Measurements from ENCODE around the gene SNX25. TPM values are rescaled to one million over a fixed set of nuclear protein-coding genes. Genes with fewer than 3 reads are reported as not detected.

SNX25 gene
- total RNA-seq, 1 experiment from 2014 or later, result 3.5 TPM

DNA sequence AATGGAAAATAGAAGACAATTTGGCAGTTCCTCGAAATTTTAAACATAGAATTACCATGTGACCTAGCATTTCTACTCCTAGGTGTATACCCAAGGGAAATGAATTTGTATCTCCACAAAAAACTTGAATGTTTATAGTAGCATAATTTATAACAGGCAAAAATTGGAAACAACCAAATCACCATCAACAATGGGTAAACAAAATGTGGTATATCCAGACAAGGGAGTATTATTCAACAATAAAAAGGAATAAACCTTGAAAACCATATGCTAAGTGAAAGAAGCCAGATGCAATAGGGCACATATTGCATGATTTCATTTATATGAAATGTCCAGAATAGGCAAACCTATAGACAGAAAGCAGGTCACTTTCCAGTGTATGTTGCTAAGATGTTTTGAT is 83.8 kb downstream of the SNX25 start:
- ChIA-PET POLR2A (ENCODE audit: low non-redundant PET) (no interaction called here), CTCF (no interaction called here)
- no peak overlapping the region for H3K27ac ChIP-seq (ENCODE audit: low read depth, low read length, poor library complexity, severe bottlenecking)
- BruUV-seq (replicated peaks), result no TSS peak
- H3K27me3 ChIP-seq (replicated peaks; ENCODE audit: insufficient read depth, low read depth, low read length, poor library complexity), result no peaks in the 10 kb centered on the region
- TF ChIP-seq EZH2 (IDR thresholded peaks at IDR 0.05; ENCODE audit: borderline replicate concordance, low read depth, low read length, poor library complexity, severe bottlenecking), result no peak
- TF ChIP-seq CTCF (conservative IDR thresholded peaks at IDR 0.05; ENCODE audit: low read depth, low read length), result no peak
- H3K4me1 ChIP-seq (ENCODE audit: insufficient read depth, low read length, poor library complexity, severe bottlenecking), result no peaks in the 10 kb centered on the region
- no peak for DNase-seq (ENCODE audit: low spot score)
- intact Hi-C loops (cut with micrococcal nuclease; ENCODE audit: unreplicated experiment), result no loop called here
- H3K4me3 ChIP-seq (ENCODE audit: low read depth, low read length, poor library complexity, severe bottlenecking), result no peak overlapping the region
- no peaks in the 10 kb centered on the region for H3K9me3 ChIP-seq (ENCODE audit: low read depth, low read length, poor library complexity, severe bottlenecking)
- H3K36me3 ChIP-seq (ENCODE audit: insufficient read depth, low read length, poor library complexity, severe bottlenecking), result no peaks in the 10 kb centered on the region

DNA sequence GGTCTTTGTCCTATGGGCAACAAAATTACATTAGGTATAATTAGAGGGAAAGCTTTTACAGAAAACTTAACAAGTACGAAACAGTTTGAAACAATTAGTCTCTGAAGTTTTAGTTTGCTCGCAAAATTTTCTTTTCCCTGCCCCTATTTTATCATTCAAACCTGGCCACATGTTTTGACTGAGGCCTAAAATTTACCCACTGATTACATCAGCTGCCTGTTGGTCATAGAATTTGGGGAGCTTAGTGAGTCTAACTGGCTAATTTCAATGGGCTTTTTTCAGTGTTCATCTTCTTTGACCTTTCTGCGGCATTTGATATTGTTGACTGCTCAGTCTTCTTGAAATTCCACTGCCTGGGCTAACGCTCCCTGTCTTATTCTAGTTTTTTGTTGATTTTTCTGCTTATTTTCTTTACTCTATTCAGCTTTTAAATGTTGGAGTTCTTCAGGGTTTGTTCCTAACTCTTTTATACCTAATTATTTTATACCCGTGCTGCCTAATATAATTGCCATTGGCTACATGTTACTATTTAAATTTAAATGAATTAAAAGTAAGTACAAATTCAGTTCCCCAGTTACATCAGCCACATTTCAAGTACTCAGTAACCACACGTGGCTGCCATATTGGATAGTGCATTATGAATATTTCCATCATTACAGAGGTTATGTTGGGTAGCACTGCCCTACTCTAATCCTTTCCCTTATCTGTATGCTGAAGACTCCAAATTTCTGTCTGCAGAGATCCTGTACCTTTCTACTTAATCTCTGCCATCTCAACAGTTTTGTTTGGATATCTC is 87.5 kb downstream of the SNX25 start:
- TF ChIP-seq EZH2 (IDR thresholded peaks at IDR 0.05; ENCODE audit: borderline replicate concordance, low read depth, low read length, poor library complexity, severe bottlenecking) (no peak), CTCF (conservative IDR thresholded peaks at IDR 0.05; ENCODE audit: low read depth, low read length) (no peak)
- ChIA-PET CTCF (no interaction called here), POLR2A (ENCODE audit: low non-redundant PET) (no interaction called here)
- H3K9me3 ChIP-seq (ENCODE audit: low read depth, low read length, poor library complexity, severe bottlenecking), result no peaks in the 10 kb centered on the region
- H3K27ac ChIP-seq (ENCODE audit: low read depth, low read length, poor library complexity, severe bottlenecking), result no peak overlapping the region
- DNase-seq (ENCODE audit: low spot score), result no peak
- no peaks in the 10 kb centered on the region for H3K4me1 ChIP-seq (ENCODE audit: insufficient read depth, low read length, poor library complexity, severe bottlenecking)
- H3K4me3 ChIP-seq (ENCODE audit: low read depth, low read length, poor library complexity, severe bottlenecking), result no peak overlapping the region
- H3K36me3 ChIP-seq (ENCODE audit: insufficient read depth, low read length, poor library complexity, severe bottlenecking), result no peaks in the 10 kb centered on the region
- BruUV-seq (replicated peaks), result no TSS peak
- intact Hi-C loops (cut with micrococcal nuclease; ENCODE audit: unreplicated experiment), result no loop called here
- H3K27me3 ChIP-seq (replicated peaks; ENCODE audit: insufficient read depth, low read depth, low read length, poor library complexity), result no peaks in the 10 kb centered on the region

- H3K36me3 ChIP-seq (ENCODE audit: insufficient read depth, low read length, poor library complexity, severe bottlenecking), result no peaks in the 10 kb centered on the region
- BruUV-seq (replicated peaks), result no TSS peak
- DNase-seq (ENCODE audit: low spot score), result no peak
- no peaks in the 10 kb centered on the region for H3K4me1 ChIP-seq (ENCODE audit: insufficient read depth, low read length, poor library complexity, severe bottlenecking)
- H3K4me3 ChIP-seq (ENCODE audit: low read depth, low read length, poor library complexity, severe bottlenecking), result no peak overlapping the region
- H3K27me3 ChIP-seq (replicated peaks; ENCODE audit: insufficient read depth, low read depth, low read length, poor library complexity), result no peaks in the 10 kb centered on the region
- H3K9me3 ChIP-seq (ENCODE audit: low read depth, low read length, poor library complexity, severe bottlenecking), result no peaks in the 10 kb centered on the region
- TF ChIP-seq CTCF (conservative IDR thresholded peaks at IDR 0.05; ENCODE audit: low read depth, low read length), result no peak
- no peak for TF ChIP-seq EZH2 (IDR thresholded peaks at IDR 0.05; ENCODE audit: borderline replicate concordance, low read depth, low read length, poor library complexity, severe bottlenecking)
- POLR2A ChIA-PET (ENCODE audit: low non-redundant PET), result no interaction called here
- H3K27ac ChIP-seq (ENCODE audit: low read depth, low read length, poor library complexity, severe bottlenecking), result no peak overlapping the region
- intact Hi-C loops (cut with micrococcal nuclease; ENCODE audit: unreplicated experiment), result no loop called here
- CTCF ChIA-PET, result no interaction called here
Observed at GRCh38 chr4:185298728-185299430, 89.5 kb downstream of the SNX25 start.

Measured in A673 (cell line).